ENCODE measurements around the gene MYCL. TPM values are rescaled to one million over a fixed set of nuclear protein-coding genes. Genes with fewer than 3 reads are reported as not detected.
"Not testable (repeated sequence)": the region's sequence is repeated elsewhere in the genome, so short reads cannot be mapped to it uniquely, and the experiment has no call there.

Gene MYCL
- total RNA-seq, 3 donors from 2014 or later, result 0.08 to 0.38 (median 0.18) TPM

DNA sequence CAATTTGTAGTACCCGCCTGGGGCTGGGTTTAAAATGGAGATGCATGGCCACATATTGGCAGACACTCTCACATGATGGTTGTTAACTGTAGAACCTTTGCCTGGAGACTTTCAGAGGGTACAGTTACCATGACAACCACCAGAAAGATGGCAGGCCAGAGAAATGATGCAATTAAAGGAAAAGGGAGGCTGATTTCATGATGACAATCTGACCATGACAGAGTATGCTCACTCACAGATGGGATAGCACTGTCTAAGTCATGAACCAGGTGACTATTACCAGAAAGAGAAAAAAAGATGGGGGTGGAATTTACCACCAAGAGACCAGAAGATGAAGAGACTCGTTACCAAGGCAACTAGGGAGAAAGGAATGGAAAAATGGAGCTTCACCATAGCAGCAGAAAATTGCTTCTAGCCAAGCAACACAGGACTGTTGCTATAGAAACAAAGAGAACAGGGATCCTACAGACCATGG, 14.9 kb downstream of the MYCL start:
- DNase-seq, result no peak

DNA sequence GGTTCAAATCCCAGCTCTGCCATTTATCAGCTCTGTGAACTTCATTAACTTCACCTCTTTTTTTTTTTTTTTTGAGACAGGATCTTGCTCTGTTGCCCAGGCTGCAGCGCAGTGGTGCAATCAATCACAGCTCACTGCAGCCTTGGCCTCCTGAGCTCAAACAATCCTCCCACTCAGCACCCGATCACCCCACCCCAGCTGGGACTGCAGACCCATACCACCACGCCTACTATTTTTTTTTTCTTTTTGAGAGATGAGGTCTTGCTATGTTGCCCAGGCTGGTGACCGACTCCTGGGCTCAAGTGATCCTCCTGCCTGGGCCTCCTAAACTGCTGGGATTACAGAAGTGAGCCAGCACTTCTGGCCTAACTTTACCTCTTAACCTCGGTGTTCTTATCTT, 16.2 kb downstream of the MYCL start:
- ATAC-seq (no peak), DNase-seq (no peak)
- Mint-ChIP-seq H3K27me3 (ENCODE audit: low read depth) (peaks cover 4% of the 10 kb centered on the region), H3K9me3 (no peaks in the 10 kb centered on the region), H3K4me3 (no peak overlapping the region), H3K36me3 (ENCODE audit: insufficient read depth) (peaks cover 6% of the 10 kb centered on the region), H3K4me1 (ENCODE audit: low read depth) (peaks cover 20% of the 10 kb centered on the region)

More for the DNA sequence above, 14.9 kb downstream of the MYCL start:
- no peak overlapping the region for H3K4me3 Mint-ChIP-seq
- no peaks in the 10 kb centered on the region for H3K9me3 Mint-ChIP-seq
- H3K4me1 Mint-ChIP-seq (ENCODE audit: low read depth), result peaks cover 13% of the 10 kb centered on the region
- no peaks in the 10 kb centered on the region for H3K36me3 Mint-ChIP-seq (ENCODE audit: insufficient read depth)
- ATAC-seq, result no peak
- H3K27me3 Mint-ChIP-seq (ENCODE audit: low read depth), result peaks cover 9% of the 10 kb centered on the region

DNA sequence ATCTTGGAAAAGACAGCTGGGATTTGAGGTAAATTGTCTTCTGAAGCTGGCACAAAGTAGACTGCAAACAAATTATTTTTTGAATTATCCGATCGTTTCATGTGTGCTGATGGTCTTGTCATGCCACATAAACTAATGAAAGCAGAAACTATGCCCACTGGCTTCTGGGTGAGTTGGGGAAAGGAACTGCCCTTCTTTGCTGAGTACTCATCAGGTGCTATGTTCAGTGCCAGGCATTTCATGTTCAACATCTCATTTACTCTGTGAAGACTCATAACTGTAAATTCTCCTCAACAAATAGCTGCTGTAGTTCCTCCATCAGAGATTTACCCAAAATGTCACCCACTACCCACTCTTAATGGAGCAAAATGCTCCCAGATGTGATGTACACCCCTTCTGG, 19.6 kb downstream of the MYCL start:
- H3K9me3 Mint-ChIP-seq, result no peaks in the 10 kb centered on the region

DNA sequence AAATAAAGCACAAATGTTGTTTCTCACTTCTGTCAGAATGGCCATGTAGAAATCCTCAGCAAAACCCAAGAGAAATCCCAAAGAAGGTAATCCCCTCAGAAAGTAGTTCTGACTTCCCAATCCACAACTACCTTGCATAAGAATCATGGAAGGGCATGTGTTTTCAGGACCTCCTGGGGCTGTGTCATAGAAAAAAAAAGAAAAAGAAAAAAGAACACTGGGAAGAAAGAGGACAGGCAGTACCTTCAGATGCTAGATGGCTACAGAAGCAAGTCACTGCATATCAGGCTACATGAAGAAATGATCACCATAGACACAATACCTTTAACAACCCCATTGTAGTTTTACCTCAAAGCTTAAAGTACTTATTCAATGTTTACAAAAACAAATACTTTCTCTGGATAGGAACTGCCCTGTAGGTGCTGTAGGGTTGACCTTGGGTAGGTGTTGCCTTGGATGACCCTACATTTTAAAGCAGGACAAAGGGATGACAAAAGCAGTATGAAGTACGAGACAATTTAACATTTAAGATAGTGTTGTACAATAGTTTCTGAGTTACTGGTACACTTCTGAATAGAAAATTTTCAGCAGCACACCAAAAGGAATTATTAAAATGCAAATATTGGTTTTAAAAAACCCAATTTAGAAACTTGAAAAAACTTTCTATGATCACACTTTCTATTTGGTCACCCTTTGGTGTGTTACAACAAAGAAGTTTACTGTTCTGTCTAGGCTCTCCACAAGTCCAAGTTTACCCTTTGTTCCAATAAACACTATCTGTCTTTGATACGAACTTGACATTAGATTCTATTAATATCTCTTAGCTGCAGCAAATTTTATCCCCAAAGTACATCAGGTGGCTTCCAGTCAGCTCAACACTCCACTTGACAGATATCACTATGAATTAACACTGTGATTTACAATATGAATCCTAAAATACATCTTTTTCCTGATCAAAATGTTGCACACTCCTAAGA, 23.4 kb downstream of the MYCL start:
- Mint-ChIP-seq H3K36me3 (ENCODE audit: insufficient read depth) (peaks cover 24% of the 10 kb centered on the region), H3K4me1 (ENCODE audit: low read depth) (peaks cover 48% of the 10 kb centered on the region), H3K9me3 (no peaks in the 10 kb centered on the region), H3K4me3 (no peak overlapping the region), H3K27me3 (ENCODE audit: low read depth) (no peaks in the 10 kb centered on the region)
- ATAC-seq (no peak), DNase-seq (no peak)

More for the DNA sequence above, 19.6 kb downstream of the MYCL start:
- Mint-ChIP-seq H3K36me3 (ENCODE audit: insufficient read depth) (peaks cover 13% of the 10 kb centered on the region), H3K4me3 (peak overlapping the region; percentile 96), H3K4me1 (ENCODE audit: low read depth) (peaks cover 36% of the 10 kb centered on the region), H3K27me3 (ENCODE audit: low read depth) (no peaks in the 10 kb centered on the region)
- ATAC-seq (no peak), DNase-seq (no peak)

DNA sequence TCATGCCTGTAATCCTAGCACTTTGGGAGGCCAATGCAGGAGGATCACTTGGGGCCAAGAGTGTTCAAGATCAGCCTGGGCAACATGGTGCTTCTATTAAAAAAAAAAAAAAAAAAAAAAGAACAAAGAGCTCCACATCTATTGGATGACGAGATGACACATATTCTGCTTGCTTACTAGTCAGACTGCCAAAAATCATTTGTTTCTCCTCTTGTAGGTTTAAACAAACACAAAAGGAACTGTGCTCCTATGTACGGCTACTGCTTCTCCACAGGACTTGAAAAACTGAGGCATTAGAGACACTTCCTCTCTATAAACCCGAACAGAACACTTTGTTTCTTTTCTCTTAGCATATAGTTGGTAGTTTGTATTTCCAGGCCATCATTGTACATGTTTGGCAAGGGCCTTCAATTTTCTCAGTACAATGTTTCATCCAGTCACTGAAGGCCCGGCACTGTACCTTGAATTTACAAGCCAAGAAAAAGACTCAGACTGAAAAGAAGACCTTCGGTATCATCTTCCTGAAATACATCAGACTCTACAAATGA, 24.4 kb downstream of the MYCL start:
- Mint-ChIP-seq H3K27me3 (ENCODE audit: low read depth) (no peaks in the 10 kb centered on the region), H3K9me3 (no peaks in the 10 kb centered on the region), H3K36me3 (ENCODE audit: insufficient read depth) (peaks cover 28% of the 10 kb centered on the region), H3K4me1 (ENCODE audit: low read depth) (peaks cover 47% of the 10 kb centered on the region), H3K4me3 (no peak overlapping the region)
- DNase-seq (no peak), ATAC-seq (no peak)

DNA sequence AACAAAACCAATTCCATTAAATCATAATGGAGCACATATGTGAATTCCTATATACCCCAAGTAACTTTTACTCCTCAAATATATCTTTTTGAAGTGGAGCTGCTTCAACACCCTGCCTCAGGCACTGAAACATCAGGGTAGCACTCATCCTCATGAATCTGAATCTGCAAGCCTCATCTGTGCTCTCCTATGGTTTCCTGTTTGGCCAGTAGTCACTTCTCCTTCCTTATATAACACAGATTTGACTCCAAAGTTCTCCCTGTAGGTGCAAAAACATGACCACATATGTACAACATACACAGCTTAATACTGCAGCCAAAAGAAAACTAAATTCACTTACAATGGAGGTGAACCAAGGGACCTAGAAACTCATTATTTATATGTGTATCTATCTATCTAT, 25.6 kb downstream of the MYCL start:
- no peaks in the 10 kb centered on the region for H3K27me3 Mint-ChIP-seq (ENCODE audit: low read depth)
- H3K36me3 Mint-ChIP-seq (ENCODE audit: insufficient read depth), result peaks cover 25% of the 10 kb centered on the region
- H3K4me1 Mint-ChIP-seq (ENCODE audit: low read depth), result peaks cover 41% of the 10 kb centered on the region
- ATAC-seq (no peak), DNase-seq (no peak)
- no peaks in the 10 kb centered on the region for H3K9me3 Mint-ChIP-seq
- H3K4me3 Mint-ChIP-seq, result no peak overlapping the region

DNA sequence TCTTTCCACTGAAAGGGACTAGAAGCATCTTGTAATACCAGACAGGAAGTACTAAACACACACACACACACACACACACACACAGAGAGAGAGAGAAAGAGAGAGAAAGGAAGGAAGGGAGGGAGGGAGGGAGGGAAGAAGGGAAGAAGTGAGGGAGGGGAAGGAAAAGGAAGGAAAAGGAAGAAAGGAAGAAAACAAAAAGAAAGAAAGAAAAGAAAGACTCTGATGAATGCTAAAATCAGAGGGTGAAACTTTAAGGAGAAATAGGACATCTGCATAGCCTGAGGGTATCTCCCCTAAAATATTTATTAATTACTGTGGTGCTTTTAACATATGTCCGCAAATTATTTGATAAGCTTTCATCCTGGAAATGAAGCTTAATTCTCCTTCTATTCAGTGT, 29.0 kb downstream of the MYCL start:
- peaks cover 29% of the 10 kb centered on the region for H3K4me1 Mint-ChIP-seq (ENCODE audit: low read depth)
- no peaks in the 10 kb centered on the region for H3K27me3 Mint-ChIP-seq (ENCODE audit: low read depth)
- DNase-seq (no peak), ATAC-seq (no peak)
- H3K36me3 Mint-ChIP-seq (ENCODE audit: insufficient read depth), result peaks cover 26% of the 10 kb centered on the region
- H3K9me3 Mint-ChIP-seq, result no peaks in the 10 kb centered on the region
- H3K4me3 Mint-ChIP-seq, result no peak overlapping the region

DNA sequence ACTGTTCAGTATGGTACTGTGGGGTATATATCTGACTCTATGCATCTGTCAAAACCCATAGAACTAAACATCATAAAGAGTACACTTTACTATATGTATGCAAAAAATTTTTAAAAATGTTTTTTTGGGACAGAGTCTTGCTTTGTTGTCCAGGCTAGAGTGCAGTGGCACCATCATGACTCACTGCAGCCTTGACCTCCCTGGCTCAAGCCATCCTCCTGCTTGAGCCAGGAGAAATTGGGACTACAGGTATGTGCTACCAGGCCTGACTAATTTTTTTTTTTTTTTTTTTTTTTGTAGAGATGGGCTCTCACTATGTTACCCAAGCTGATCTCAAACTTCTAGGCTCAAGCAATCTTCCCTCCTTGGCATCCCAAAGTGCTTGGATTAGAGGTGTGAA, 29.9 kb downstream of the MYCL start:
- H3K9me3 Mint-ChIP-seq, result no peaks in the 10 kb centered on the region

DNA sequence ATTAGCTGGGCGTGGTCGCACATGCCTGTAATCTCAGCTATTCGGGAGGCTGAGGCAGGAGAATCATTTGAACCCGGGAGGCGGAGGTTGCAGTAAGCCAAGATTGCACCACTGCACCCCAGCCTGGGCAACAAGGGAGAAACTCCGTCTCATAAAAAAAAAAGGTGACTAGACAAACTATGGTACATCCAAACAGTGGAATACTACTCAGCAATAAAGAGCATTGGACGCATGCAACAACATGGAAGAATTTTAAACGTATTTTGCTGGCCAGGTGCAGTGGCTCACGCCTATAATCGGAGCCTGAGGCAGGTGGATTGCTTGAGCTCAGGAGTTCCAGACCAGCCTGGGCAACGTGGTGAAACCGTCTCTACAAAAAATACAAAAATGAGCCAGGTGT, 30.7 kb downstream of the MYCL start:
- Mint-ChIP-seq H3K4me1 (ENCODE audit: low read depth) (peaks cover 19% of the 10 kb centered on the region), H3K36me3 (ENCODE audit: insufficient read depth) (peaks cover 18% of the 10 kb centered on the region)
- not testable (repeated sequence) for H3K4me3 Mint-ChIP-seq; H3K9me3 Mint-ChIP-seq; DNase-seq; ATAC-seq; H3K27me3 Mint-ChIP-seq (ENCODE audit: low read depth)

More for the DNA sequence above, 29.9 kb downstream of the MYCL start:
- Mint-ChIP-seq H3K36me3 (ENCODE audit: insufficient read depth) (peaks cover 20% of the 10 kb centered on the region), H3K27me3 (ENCODE audit: low read depth) (no peaks in the 10 kb centered on the region), H3K4me3 (no peak overlapping the region), H3K4me1 (ENCODE audit: low read depth) (peaks cover 22% of the 10 kb centered on the region)
- no peak for ATAC-seq
- DNase-seq, result no peak

DNA sequence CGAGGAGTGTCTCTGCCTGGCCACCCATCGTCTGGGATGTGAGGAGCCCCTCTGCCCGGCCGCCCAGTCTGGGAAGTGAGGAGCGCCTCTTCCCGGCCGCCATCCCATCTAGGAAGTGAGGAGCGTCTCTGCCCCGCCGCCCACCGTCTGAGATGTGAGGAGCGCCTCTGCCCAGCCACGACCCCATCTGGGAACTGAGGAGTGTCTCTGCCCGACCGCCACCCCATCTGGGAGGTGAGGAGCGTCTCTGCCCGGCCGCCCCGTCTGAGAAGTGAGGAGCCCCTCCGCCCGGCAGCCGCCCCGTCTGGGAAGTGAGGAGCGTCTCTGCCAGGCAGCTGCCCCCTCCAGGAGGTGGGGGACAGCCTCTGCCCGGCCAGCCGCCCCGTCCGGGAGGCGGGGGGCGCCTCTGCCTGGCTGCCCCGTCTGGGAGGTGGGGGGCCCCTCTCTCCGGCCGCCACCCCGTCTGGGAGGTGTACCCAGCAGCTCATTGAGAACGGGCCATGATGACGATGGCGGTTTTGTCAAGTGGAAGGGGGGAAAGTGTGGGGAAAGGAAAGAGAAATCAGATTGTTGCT, 32.1 kb downstream of the MYCL start:
- ATAC-seq; DNase-seq; H3K27me3 Mint-ChIP-seq (ENCODE audit: low read depth); H3K4me3 Mint-ChIP-seq; H3K9me3 Mint-ChIP-seq: not testable (repeated sequence)
- Mint-ChIP-seq H3K4me1 (ENCODE audit: low read depth) (peaks cover 18% of the 10 kb centered on the region), H3K36me3 (ENCODE audit: insufficient read depth) (peaks cover 19% of the 10 kb centered on the region)

DNA sequence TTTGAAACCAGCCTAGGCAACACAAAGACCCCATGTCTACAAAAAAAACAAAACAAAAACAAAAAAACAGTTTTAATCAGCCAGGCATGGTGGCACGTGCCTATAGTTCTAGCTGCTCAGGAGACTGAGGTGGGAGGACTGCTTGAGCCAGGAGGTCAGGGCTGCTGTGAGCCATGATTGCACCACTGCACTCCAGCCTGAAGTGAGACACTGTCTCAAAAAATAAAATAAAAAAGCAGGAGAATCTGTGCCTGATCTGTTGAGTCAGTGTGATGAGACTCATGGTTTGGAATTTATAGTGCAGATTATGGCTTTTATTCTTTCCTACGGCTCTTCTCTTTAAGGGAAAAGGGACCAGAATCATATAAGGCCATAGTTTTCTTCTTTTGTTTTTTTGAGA, 35.0 kb downstream of the MYCL start:
- Mint-ChIP-seq H3K27me3 (ENCODE audit: low read depth) (no peaks in the 10 kb centered on the region), H3K4me1 (ENCODE audit: low read depth) (peaks cover 9% of the 10 kb centered on the region), H3K36me3 (ENCODE audit: insufficient read depth) (peaks cover 18% of the 10 kb centered on the region), H3K9me3 (no peaks in the 10 kb centered on the region), H3K4me3 (no peak overlapping the region)
- ATAC-seq (no peak), DNase-seq (no peak)

DNA sequence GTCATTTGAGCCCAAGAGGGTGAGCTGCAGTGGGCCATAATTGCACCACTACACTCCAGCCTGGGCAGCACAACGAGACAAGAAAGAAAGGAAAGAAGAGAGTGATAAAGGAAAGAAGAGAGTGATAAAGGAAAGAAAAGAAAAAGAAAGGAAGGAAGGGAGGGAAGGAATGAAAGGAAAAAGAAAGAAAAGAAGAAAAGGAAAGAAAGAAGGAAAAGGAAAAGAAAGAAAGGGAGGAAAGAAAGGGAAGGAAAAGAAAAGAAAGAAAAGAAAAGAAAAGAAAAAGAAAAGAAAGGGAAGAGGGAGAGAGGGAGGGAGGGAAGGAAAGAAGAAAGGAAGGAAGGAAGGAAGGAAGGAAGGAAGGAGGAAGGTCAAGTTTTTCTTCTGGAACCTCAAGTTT, 36.0 kb downstream of the MYCL start:
- Mint-ChIP-seq H3K27me3 (ENCODE audit: low read depth) (no peaks in the 10 kb centered on the region), H3K36me3 (ENCODE audit: insufficient read depth) (peaks cover 23% of the 10 kb centered on the region), H3K4me1 (ENCODE audit: low read depth) (peaks cover 10% of the 10 kb centered on the region), H3K4me3 (no peak overlapping the region), H3K9me3 (no peaks in the 10 kb centered on the region)
- DNase-seq (no peak), ATAC-seq (no peak)

DNA sequence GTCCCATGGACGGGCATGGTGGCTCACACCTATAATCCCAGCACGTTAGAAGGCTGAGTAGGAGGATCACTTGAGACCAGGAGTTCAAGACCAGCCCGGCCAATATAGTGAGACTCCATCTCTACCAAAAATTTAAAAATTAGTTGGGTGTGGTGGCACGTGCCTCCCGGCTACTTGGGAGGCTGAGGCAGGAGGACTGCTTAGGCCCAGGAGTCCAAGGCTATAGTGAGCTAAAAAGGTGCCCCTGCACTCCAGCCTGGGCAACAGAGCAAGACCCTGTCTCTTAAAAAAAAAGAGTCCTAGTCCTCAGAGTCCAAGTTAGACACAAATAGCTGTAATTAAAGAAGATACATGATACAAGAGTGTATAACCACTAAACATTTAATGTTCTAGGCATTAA, 38.5 kb downstream of the MYCL start:
- DNase-seq, result no peak
- Mint-ChIP-seq H3K4me1 (ENCODE audit: low read depth) (peaks cover 12% of the 10 kb centered on the region), H3K27me3 (ENCODE audit: low read depth) (no peaks in the 10 kb centered on the region), H3K4me3 (no peak overlapping the region), H3K36me3 (ENCODE audit: insufficient read depth) (peaks cover 23% of the 10 kb centered on the region), H3K9me3 (no peaks in the 10 kb centered on the region)
- no peak for ATAC-seq

DNA sequence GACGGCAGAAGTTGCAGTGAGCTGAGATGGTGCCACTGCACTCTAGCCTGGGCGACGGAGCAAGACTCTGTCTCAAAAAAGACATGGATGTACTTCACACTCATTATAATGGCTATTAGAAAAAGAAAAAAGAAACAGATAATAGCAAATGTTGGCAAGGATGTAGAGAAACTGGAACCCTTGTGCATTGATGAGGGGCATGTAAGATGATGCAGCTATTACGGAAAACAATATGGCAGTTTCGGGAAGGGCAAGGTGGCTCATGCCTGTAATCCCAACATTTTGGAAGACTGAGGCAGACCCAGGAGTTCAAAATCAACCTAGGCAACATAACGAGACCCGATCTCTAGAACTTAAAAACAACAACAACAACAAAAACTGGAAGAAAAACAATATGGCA, 40.7 kb downstream of the MYCL start:
- Mint-ChIP-seq H3K4me3 (no peak overlapping the region), H3K27me3 (ENCODE audit: low read depth) (no peaks in the 10 kb centered on the region), H3K36me3 (ENCODE audit: insufficient read depth) (peaks cover 25% of the 10 kb centered on the region), H3K9me3 (no peaks in the 10 kb centered on the region), H3K4me1 (ENCODE audit: low read depth) (peaks cover 12% of the 10 kb centered on the region)
- DNase-seq (no peak), ATAC-seq (no peak)
